SJSA1 (cell line): Measurements from ENCODE around the gene RAB43. TPM values are rescaled to one million over a fixed set of nuclear protein-coding genes. Genes with fewer than 3 reads are reported as not detected.

Source experiments
- DNase-seq, 2 experiments: peaks; one replicate each; pipeline ENCODE4 v3.0.0-alpha.2; 2015 to 2020; ENCODE audit warnings: low spot score in 2 of 2, low read depth in 1 of 2
- H3K27ac ChIP-seq: fragments of 250-450 bp; sonication (Bioruptor Pico); 2 replicates; pipeline ENCODE4 v1.5.1; 2020; ENCODE audit warnings: mild to moderate bottlenecking, moderate library complexity
- H3K27me3 ChIP-seq: fragments of 250-450 bp; sonication (Bioruptor Pico); replicated peaks from 2 replicates; pipeline ENCODE4 v1.5.1; 2020; ENCODE audit warnings: mild to moderate bottlenecking, moderate library complexity
- H3K36me3 ChIP-seq: fragments of 250-450 bp; sonication (Bioruptor Pico); 2 replicates; pipeline ENCODE4 v1.5.1; 2020; ENCODE audit warnings: mild to moderate bottlenecking
- H3K4me1 ChIP-seq: fragments of 250-450 bp; sonication (Bioruptor Pico); replicated peaks from 2 replicates; pipeline ENCODE4 v1.6.1; 2021; ENCODE audit warnings: mild to moderate bottlenecking
- H3K4me3 ChIP-seq: fragments of 250-450 bp; sonication (Bioruptor Pico); 2 replicates; pipeline ENCODE4 v1.5.1; 2020; ENCODE audit warnings: mild to moderate bottlenecking
- H3K9me3 ChIP-seq: fragments of 250-450 bp; sonication (Bioruptor Pico); replicated peaks from 2 replicates; pipeline ENCODE4 v1.5.1; 2020; ENCODE audit warnings: mild to moderate bottlenecking
- total RNA-seq: library from RNA; depleted of rRNA; stranded (reverse); fragments of >200 nt; shearing (Covaris generic); gene quantifications from 2 replicates; pipeline ENCODE4 v1.2.3, GENCODE V29; 2014

RAB43 gene
- total RNA-seq, 1 experiment from 2014 or later = 12.1 TPM

- Histone ChIP-seq H3K4me1 (peaks cover 8% of the 10 kb centered on the region; the same call in 1 of the 2 replicates), H3K36me3 (no peaks in the 10 kb centered on the region), H3K4me3 (no peak overlapping the region), H3K9me3 (no peaks in the 10 kb centered on the region), H3K27ac (no peak overlapping the region), H3K27me3 (no peaks in the 10 kb centered on the region)
- DNase-seq = no peak
Observed at GRCh38 chr3:129057249-129057648, 64.4 kb downstream of the RAB43 start.

GRCh38 chr3:129056451-129057173 lies 65.0 kb downstream of the RAB43 start:
- H3K4me3 ChIP-seq = no peak overlapping the region
- no peak overlapping the region for H3K27ac ChIP-seq
- no peaks in the 10 kb centered on the region for H3K27me3 ChIP-seq
- peaks cover 8% of the 10 kb centered on the region; the same call in 1 of the 2 replicates for H3K4me1 ChIP-seq
- DNase-seq = no peak
- no peaks in the 10 kb centered on the region for H3K36me3 ChIP-seq
- no peaks in the 10 kb centered on the region for H3K9me3 ChIP-seq

- no peak for DNase-seq
- Histone ChIP-seq H3K4me1 (peaks cover 8% of the 10 kb centered on the region; the same call in 1 of the 2 replicates), H3K27ac (no peak overlapping the region), H3K9me3 (no peaks in the 10 kb centered on the region), H3K27me3 (no peaks in the 10 kb centered on the region), H3K36me3 (no peaks in the 10 kb centered on the region), H3K4me3 (no peak overlapping the region)
Observed at GRCh38 chr3:129054605-129055104, 66.9 kb downstream of the RAB43 start.

- Histone ChIP-seq H3K4me1 (peaks cover 8% of the 10 kb centered on the region; the same call in 1 of the 2 replicates), H3K27me3 (no peaks in the 10 kb centered on the region), H3K9me3 (no peaks in the 10 kb centered on the region; the same call in 1 of the 2 replicates), H3K4me3 (no peak overlapping the region), H3K36me3 (no peaks in the 10 kb centered on the region), H3K27ac (no peak overlapping the region)
- no peak for DNase-seq
Observed at GRCh38 chr3:129052675-129053074, 68.9 kb downstream of the RAB43 start.

GRCh38 chr3:129051871-129052340 lies 69.7 kb downstream of the RAB43 start:
- no peaks in the 10 kb centered on the region; the same call in 1 of the 2 replicates for H3K9me3 ChIP-seq
- no peaks in the 10 kb centered on the region for H3K27me3 ChIP-seq
- no peak overlapping the region for H3K4me3 ChIP-seq
- H3K4me1 ChIP-seq = peaks cover 8% of the 10 kb centered on the region; the same call in 1 of the 2 replicates
- DNase-seq = no peak
- H3K36me3 ChIP-seq = no peaks in the 10 kb centered on the region
- H3K27ac ChIP-seq = no peak overlapping the region

GRCh38 chr3:129050556-129051295 lies 70.9 kb downstream of the RAB43 start:
- H3K36me3 ChIP-seq = no peaks in the 10 kb centered on the region
- DNase-seq = no peak
- H3K4me3 ChIP-seq = no peak overlapping the region
- no peaks in the 10 kb centered on the region for H3K27me3 ChIP-seq
- peaks cover 8% of the 10 kb centered on the region; the same call in 1 of the 2 replicates for H3K4me1 ChIP-seq
- no peak overlapping the region for H3K27ac ChIP-seq
- H3K9me3 ChIP-seq = peaks cover 6% of the 10 kb centered on the region; the same call in 1 of the 2 replicates

GRCh38 chr3:129047553-129047839 lies 74.1 kb downstream of the RAB43 start:
- no peak overlapping the region for H3K27ac ChIP-seq

GRCh38 chr3:129046732-129047552 lies 74.7 kb downstream of the RAB43 start:
- H3K9me3 ChIP-seq = peaks cover 6% of the 10 kb centered on the region; the same call in 1 of the 2 replicates
- DNase-seq = peak in 1 of 2 experiments; percentile 37

More at GRCh38 chr3:129047553-129047839, 74.1 kb downstream of the RAB43 start:
- Histone ChIP-seq H3K4me1 (no peaks in the 10 kb centered on the region), H3K27me3 (no peaks in the 10 kb centered on the region), H3K36me3 (no peaks in the 10 kb centered on the region), H3K4me3 (no peak overlapping the region), H3K9me3 (peaks cover 6% of the 10 kb centered on the region; the same call in 1 of the 2 replicates)
- no peak for DNase-seq

GRCh38 chr3:129046037-129046731 lies 75.4 kb downstream of the RAB43 start:
- Histone ChIP-seq H3K9me3 (peaks cover 6% of the 10 kb centered on the region; the same call in 1 of the 2 replicates), H3K4me1 (no peaks in the 10 kb centered on the region), H3K4me3 (no peak overlapping the region), H3K36me3 (no peaks in the 10 kb centered on the region), H3K27ac (no peak overlapping the region), H3K27me3 (no peaks in the 10 kb centered on the region)
- DNase-seq = no peak

More at GRCh38 chr3:129046732-129047552, 74.7 kb downstream of the RAB43 start:
- Histone ChIP-seq H3K27ac (no peak overlapping the region), H3K4me1 (no peaks in the 10 kb centered on the region), H3K27me3 (no peaks in the 10 kb centered on the region), H3K36me3 (no peaks in the 10 kb centered on the region), H3K4me3 (no peak overlapping the region)

- peak in 1 of 2 experiments; percentile 35 for DNase-seq
- no peak overlapping the region for H3K27ac ChIP-seq
- no peaks in the 10 kb centered on the region for H3K36me3 ChIP-seq
- peaks cover 6% of the 10 kb centered on the region; the same call in 1 of the 2 replicates for H3K9me3 ChIP-seq
- no peaks in the 10 kb centered on the region for H3K27me3 ChIP-seq
- H3K4me3 ChIP-seq = no peak overlapping the region
- no peaks in the 10 kb centered on the region for H3K4me1 ChIP-seq
Observed at GRCh38 chr3:129045675-129046036, 75.9 kb downstream of the RAB43 start.

GRCh38 chr3:129040579-129041300 lies 80.9 kb downstream of the RAB43 start:
- no peak for DNase-seq
- H3K4me3 ChIP-seq = no peak overlapping the region
- no peak overlapping the region for H3K27ac ChIP-seq
- H3K9me3 ChIP-seq = 0 out of 2 replicates have a peak, but pooled peaks cover under 1% of the 10 kb centered on the region
- H3K27me3 ChIP-seq = no peaks in the 10 kb centered on the region
- no peaks in the 10 kb centered on the region for H3K4me1 ChIP-seq
- H3K36me3 ChIP-seq = no peaks in the 10 kb centered on the region

- Histone ChIP-seq H3K4me3 (no peak overlapping the region), H3K27me3 (no peaks in the 10 kb centered on the region), H3K9me3 (no peaks in the 10 kb centered on the region), H3K36me3 (no peaks in the 10 kb centered on the region), H3K27ac (no peak overlapping the region), H3K4me1 (no peaks in the 10 kb centered on the region)
- DNase-seq = no peak
Observed at GRCh38 chr3:129040039-129040336, 81.6 kb downstream of the RAB43 start.
